UCSD-AML1 (cell line): ENCODE measurements around the gene GNG2.

Source experiments
- DNase-seq: peaks from one replicate; lab custom pipeline; 2025; ENCODE audit not compliant: unreplicated experiment; lab: John Stamatoyannopoulos, UW

The GNG2 gene

DNA sequence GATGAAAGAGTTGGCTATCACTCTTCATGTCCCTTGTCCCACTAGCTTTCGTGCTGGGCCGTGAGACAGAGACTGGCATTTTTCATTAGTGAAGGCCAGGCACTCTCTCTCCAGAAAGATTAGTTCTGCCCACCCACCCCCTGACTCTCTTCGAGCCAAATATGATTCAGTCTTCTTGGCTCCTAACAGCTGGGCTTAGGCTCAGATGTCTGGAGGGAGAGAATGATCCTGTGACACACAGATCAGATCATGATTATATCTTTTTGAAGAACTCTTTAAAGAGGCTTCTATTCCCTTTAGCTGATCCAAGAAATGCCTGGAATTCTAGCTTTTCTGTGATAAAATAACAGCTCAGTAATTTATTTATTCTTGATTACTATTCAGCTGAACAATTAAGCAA is 5.2 kb upstream of the GNG2 start:
- DNase-seq: no peak

DNA sequence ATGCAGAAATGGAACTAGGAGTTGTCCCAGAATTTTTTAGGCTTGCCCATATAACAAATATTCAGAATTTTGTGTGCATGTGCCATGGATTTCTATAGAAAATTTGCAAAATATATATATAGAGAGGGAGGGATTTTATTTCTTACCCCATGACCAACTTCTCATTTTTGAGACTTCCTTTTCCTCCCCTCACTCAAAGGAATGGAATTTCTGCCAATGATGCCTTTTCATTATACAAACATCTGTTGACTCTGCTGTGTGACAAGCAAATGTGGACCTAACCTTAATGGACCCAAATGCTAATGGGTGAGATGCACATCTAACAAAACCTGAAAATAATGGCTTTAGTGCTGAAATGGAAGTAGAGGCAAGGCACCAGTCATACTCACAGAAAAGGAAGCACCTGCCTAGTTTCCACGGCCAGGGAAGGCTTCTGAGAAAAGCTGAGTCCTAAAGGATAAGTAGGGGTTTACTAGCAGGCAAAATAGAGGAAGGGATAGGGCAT is 3.6 kb upstream of the GNG2 start:
- DNase-seq: no peak

DNA sequence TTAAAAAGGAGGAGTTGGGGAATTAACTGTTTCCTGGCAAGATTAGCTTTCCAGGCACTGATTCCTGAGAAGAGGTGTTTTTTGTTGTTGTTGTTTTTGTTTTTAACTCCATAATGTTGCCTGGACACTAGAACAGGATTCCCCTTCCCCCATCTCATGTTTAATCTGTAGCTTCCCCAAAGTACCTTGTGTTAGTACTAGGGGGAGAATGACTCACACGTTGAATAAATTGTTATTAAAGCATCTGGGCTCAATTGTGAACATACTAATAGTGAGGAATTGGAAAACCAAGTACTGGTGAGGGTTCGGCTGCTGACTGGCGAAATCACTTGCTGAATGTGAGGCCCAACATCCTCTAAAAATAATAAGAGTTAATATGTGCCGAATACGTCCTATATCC is 1.3 kb upstream of the GNG2 start:
- no peak for DNase-seq

DNA sequence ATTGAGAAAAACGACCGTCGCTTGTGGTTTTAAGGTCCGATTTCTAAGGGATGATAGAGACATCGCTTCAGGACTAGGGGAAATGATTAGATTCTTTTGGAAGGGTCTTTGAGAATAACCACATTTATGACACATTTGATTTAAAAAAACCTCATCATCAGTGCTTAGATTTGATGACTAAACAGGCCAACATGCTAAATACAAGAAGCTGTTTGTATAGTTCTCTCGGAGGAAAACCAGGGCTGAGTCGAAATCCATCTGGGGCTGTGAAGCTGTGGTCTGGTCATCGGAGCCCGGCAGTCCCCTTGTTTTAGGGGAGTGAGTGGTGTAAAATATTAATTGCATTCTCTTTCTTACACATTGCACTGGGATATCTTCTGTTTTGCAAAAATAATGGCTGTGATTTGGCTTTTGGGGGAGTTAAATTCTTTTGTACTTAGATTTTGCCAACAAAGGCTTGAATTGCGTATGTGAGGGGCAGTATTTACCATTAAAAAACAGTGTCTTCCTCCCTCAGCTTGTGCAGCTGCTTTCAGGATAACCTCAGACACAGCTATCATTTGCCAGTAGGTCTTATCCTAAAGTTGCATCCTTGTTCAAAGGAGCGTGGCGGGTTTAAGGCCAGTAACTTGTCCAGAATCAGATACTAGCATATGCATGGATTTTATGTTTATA is 550 bp downstream of the GNG2 start:
- DNase-seq: no peak

DNA sequence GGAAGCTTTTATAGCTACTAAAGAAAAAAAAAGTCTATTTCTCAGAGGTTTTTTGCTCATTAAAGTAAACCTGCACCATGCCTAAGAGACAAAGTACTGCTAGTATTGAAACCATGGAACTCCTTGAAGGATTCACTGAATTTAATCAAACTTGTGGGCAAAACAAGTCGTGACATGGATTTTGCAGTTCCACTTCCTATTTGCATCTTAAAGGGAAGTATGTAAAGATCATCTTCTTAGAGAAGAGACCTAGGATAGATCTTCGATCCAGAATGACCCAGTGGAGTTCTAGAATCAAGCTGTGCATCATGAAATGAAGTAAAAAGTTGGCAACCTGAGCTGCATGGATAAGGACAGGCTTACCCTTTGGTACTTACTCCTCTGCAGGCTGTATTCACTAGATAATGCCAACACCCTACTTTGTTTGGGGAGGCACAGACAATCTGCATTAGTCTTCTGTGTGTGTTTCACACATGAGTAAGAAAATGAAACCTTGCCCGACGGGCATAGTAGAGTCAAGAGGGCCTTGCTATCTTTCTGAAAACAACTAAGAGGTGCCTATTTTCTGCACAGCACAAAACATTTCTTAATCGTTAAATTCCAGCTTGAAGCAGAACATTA is 1.9 kb downstream of the GNG2 start:
- DNase-seq: no peak

DNA sequence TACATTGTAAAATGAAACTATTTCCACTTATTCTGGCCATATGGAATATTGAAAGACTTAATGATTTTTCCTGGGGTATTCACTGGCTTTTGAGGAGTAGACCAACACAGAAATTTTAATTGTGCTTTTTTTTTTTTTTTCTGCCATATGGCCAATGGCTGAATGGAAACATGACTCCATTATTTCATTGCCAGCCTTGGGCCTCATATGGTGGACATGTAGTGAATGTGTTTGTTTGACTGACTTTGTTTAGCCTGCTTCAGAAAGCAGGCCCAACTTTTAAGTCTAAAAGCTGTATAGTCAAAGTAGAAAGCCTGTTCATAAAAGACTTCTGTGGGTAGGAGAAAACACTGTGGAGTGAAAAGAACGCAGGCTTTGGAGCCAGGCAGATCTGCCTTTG is 2.4 kb downstream of the GNG2 start:
- no peak for DNase-seq

DNA sequence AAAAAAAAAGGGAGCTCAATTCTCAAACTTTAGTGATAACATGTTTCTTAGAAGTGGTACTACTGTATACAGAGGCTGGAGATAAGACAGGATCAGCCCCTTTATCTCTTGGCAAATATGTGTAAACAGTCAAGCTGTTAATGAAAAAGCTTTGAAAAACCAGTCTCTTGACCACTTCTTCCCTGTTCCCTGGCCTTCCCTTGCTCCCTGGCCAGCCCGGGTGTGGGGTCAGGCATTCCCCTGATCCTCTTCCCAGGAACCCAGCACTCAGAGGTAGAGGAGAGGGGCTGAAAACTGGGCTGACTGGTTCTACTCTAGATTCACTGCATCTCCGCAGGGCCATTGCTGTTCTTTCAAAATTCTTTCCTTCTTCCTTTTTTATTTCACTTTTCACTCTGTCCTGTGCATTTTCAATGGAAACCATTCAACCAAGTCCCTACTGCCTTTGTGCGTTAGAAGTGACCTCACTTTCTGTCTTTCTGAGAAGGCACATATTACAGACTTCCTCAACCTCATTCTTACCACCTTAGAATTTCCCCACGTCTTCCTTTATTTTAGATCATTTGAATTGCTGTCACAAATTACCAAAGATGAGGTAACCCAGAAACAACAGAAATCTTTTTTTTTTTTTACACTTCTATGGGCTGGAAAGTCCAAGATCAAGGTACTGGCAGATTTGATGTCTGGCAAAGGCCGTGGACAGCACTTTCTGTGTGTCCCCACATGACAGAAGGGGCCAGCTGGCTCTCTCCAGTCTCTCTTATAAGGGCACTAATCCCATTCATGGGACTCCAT is 5.7 kb downstream of the GNG2 start:
- no peak for DNase-seq

DNA sequence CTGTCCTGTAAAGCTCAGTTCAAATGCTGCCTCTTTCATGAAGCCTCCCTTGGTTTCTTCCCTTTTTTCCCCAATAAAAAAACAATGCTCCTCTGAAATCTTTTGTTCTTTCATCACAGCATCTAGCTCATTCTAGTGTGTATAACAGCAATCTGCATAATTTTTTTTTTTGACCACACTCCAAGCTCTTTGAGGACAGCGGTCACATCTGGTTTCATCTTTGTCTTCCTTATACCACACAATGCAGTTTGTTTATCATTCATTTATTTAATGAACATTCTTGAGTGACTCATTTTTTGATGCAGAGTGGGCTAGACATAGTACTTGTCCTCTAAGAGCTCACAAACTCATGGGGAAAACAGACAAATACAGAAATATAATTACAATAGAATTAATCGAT is 7.3 kb downstream of the GNG2 start:
- no peak for DNase-seq

DNA sequence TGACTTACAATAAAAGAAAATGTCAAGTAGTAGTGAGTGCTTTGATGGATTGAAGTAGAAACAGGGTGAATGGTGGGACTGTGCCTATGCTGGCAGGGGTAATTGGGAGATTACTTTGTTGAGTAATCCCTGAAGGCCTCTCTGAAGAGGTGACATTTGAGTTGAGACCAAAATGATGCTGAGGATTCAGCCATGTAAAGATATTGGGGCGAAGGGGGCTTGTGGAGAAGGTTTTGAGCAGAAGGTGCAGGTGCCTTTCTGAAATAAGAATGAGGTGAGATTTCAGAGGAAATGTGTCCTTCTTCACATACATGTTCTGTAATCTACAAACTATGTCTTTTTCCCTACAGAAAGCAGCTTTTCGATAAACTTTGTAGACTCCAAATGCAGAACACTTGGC is 8.0 kb downstream of the GNG2 start:
- DNase-seq: no peak

DNA sequence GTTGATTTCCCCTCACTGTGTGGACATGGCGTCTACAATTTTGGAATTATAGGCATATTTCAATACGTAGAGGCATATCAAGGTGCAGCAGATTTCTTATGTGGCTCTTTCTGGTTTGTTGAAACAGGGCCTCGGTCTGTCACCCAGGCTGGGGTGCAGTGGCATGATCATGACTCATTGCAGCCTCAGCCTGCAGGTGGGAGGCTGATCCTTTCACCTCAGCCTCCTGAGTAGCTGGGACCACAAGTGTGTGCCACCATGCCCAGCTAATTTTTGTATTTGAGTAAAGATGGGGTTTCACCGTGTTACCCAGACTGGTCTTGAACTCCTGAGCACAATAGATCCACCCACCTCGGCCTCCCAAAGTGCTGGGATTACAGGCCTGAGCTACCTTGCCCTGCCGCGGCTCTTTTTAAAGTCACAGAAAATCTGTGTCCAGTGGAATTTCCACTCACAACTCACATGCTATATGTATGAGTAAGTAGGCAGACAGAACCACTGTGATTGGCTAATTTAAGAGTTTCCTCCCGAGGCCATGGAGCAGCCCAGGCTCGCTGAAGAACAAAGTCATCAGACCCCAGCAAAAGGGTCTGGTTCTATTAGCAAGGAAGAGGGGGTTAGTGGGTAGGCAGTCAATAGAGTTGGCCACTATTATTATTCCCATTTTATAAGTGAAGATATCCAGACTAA is 9.1 kb downstream of the GNG2 start:
- no peak for DNase-seq

DNA sequence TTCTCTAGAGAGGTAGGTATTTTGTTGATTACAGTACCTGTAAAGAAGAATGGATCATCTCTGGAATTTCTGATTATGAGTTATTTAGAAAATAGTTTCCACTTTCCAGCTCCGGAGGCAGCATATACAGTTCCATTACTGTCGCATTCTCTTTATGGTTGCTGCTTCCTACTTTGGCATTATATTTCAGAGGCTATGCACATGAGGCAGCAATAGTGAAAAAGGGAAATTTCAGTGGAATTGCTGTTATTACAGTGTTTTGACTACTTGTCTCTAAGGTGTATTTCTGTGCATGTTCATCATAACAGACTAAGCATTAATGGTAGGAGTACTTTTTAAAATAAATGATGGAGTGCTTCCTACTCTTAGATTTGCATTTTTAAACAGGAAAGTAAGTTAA is 10.2 kb downstream of the GNG2 start:
- DNase-seq: no peak

DNA sequence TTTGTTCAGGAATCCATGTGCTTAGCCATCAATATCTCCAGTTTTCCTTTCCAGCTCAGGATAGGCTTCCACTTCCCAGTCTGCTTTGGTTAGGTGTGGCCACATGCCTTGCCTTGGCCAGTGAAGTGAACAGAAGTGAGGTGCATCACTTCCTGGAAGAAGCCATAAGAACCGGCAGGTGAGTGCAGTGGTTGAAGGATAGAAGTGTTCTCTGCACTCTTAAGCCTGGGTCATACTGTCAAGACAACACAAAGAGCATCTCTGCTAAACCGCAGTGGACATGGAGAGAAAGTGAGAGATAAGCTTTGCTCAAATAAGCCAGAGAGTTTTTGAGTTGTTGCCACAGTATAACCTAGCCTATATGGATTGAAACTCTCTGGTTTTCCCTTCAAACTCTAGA is 11.4 kb downstream of the GNG2 start:
- DNase-seq: no peak

DNA sequence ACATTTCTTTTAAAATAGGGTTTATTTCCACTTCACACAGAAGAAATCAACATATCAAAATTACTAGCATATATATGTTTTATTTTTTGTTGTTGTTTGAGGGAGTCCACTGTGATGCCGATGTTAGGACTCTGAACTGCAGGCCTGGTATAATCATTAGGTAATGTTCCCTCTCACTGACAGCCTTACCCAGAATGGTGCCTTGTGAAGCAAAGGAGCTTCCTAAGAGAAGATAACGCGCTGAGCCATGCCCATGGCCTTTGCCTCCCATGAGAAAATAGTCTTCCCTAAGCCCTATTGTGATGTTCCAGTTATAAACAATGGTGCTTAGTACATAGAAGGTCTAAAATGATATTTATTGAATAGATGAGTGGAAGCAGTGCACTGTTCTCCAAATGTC is 12.0 kb downstream of the GNG2 start:
- no peak for DNase-seq

DNA sequence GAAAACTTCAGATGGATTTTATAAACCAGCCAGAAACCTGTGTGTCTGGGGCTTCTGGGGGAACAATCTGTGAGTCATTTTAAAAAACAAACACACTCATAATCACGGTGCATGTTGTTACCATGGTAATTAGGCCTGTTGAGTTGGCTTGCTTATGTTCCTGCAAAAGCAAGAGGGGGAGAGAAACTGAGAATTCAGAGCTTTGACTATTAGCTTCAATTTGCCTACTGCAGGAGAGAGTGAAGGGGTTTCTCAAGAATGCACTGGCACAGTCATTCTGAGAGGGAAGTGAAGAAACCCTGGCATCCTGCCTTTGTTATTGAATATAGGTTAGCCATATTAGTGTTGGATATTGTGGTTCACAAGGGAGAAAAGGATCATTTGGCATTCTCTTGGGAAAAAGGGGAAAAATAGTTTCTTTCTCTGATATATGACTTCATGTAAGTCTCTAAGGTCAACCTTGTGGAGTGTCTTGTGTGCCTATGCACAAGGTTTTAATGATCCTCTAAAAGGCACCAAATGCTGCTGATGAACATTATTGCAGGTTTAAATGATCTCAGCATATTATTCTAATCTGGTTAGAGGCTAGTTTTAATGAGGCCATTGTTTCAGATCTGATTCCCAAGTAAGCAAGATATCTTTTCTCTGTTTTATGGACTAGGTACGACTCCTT is 12.9 kb downstream of the GNG2 start:
- DNase-seq: no peak

DNA sequence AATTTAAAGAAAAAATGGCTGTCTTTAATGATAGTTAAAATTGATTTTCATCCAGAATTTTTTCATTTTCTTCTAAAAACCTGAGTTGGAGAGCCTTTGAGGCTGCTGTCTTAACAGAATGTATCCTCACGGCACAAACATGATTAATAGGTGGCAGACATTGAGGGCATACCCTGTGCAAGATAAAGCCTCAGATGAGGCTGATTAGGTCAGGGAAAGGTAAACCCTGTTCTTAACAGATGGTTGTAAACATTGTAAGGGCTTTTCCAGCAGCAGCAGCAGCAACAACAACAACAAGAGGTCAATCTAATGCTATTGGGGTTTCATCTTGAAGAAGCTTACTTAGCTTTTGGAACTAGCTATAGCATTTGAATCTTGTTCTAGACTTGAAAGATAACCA is 17.4 kb downstream of the GNG2 start:
- no peak for DNase-seq

DNA sequence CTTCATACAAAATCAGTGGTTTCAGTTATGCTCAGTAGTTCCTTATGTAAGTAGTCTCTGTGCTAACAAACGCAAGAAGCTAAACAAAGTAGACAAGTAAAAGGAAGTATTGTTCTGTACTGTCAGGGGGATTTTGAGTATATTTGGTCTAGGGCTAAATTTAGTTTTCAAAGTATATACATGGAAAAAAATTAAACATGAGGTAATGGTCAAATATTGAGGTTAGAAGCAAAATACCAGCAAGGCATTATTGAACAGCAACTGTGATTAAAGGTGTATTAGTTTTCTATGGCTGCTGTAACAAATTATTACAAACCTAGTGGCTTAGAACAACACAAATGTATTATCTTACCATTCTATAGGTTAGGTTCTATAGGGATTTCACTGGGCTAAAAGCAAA is 18.8 kb downstream of the GNG2 start:
- DNase-seq: no peak

DNA sequence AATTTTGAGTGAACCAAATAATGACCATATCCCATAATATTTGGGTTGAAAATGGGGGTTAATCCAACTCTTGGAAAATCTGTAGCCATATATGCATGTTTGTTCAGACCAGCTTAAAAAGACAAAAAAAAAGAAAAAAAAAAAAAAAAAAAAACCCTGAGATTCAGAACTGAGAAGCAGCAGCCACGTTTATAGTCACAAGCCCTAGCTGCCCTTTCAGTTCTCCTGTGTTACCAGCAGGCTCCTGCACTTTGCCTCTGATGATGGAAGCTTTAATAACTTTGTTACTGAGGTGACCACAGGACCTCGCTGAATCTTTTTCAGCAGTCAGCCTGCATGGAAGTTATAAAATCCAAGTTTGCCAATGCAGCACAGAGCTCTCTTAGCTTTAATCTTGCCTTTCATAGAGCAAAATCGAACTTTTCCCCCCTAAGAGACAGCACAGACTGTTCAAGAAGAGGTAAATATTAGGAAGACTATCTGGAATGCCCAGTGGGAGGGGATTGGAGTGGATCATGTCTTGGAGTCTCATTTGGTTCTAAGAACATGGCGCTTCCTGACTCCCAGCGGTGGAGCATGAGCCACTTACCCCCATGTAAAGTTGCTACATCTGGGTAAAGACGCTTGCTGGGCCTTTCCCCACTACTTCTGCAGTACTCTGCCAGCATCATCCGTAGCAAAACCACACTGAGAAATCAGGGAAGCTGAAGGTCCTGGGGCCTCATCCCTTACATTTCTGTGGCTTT is 20.6 kb downstream of the GNG2 start:
- DNase-seq: no peak

DNA sequence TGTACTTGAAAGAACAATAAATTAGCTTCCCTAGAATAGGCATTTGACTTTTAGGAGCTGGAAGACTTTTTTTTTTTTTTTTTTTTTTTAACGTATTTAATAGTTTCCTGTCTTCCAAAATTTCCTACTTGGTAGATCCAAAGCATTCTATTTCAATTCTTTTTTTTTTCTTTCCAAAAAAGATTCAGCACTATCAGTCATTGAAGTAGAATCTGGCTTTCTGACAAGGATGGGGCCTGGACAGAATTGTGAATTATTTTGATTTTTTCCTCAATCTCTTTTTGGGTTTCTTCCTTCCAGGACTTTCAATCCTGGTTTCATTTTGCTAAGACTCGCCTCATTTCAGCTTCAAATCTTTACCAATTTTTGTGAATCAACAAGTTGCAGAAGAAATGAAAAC is 21.2 kb downstream of the GNG2 start:
- DNase-seq: no peak

DNA sequence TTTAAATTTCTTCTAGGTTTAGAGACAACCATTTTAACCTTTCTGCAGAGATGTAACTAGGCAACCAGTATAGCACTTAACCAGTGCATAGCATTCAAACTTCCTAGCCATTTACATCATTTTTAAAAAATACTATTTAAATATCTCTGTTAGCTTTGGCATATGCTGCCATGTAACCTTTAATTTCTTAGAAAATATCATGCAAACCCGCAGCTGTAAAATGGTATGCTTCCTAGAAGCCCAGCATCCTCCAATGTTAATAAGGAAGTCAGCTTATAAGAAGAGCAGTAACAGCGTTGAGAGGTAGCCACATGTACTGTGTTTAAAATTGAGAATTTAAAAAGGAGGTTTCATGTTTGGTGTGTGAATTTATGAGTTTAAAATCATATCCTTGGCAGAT is 22.8 kb downstream of the GNG2 start:
- DNase-seq: no peak
